ENCODE measurements around the gene HMMR. TPM values are rescaled to one million over a fixed set of nuclear protein-coding genes. Genes with fewer than 3 reads are reported as not detected.

Gene HMMR
- total and polyA plus RNA-seq, 9 of the 15 experiments (the other 6 are each of a cell fraction or from before 2014, with no cell fraction given): 74.9 to 133 (median 90.8) TPM

- H3K4me2 ChIP-seq (ENCODE audit: insufficient read depth, low read length): peak overlapping the region; percentile 88
- in situ Hi-C loops (cut with MboI): loop anchor here (25.0 kb wide), 1 partner anchor 860 kb away; no protein-coding TSS in a partner anchor
- peaks cover 38% of the 10 kb centered on the region for H3K79me2 ChIP-seq (ENCODE audit: control insufficient read depth, insufficient read depth, low read length)
- no peaks in the 10 kb centered on the region for H3K9me1 ChIP-seq (ENCODE audit: control insufficient read depth, insufficient read depth, low read length)
- peak overlapping the region; percentile 91 for H2AFZ ChIP-seq (ENCODE audit: low read depth, low read length)
- TF ChIP-seq HNRNPH1 (optimal IDR thresholded peaks at IDR 0.05; ENCODE audit: low read depth, low read length): no peak
- no peak for TF ChIP-seq CXXC5 (CRISPR knock-in tag; IDR thresholded peaks at IDR 0.05)
- 0 out of 2 replicates have a peak, but pooled peaks have one; percentile 29 for TF ChIP-seq CEBPG (CRISPR knock-in tag; IDR thresholded peaks at IDR 0.05)
- TF ChIP-seq CEBPG (tag; conservative IDR thresholded peaks at IDR 0.05 in 1 of 2, IDR thresholded peaks at IDR 0.05 in 1 of 2): no peak
- TF ChIP-seq RAD21 (CRISPR knock-in tag; conservative IDR thresholded peaks at IDR 0.05 in 1 of 2, IDR thresholded peaks at IDR 0.05 in 1 of 2): no peak
- no peak for TF ChIP-seq RBM22 (IDR thresholded peaks at IDR 0.05; ENCODE audit: low read depth, low read length, poor library complexity, severe bottlenecking)
- TF ChIP-seq FIP1L1 (IDR thresholded peaks at IDR 0.05; ENCODE audit: low read depth, low read length, poor library complexity, severe bottlenecking): no peak
- TF ChIP-seq BRD4 (IDR thresholded peaks at IDR 0.05): peak; percentile 46; the same call in 1 of the 2 replicates
- 0 out of 2 replicates have a peak, but pooled peaks have one; percentile 7 for TF ChIP-seq ZKSCAN8 (CRISPR knock-in tag; IDR thresholded peaks at IDR 0.05)
- no peak for TF ChIP-seq NEUROD1 (IDR thresholded peaks at IDR 0.05; ENCODE audit: borderline replicate concordance, low read depth, low read length, partially characterized antibody)
- peak overlapping the region in 1 of 2 experiments; percentile 85; a peak in 2 of 4 replicates for H3K9ac ChIP-seq (ENCODE audit: insufficient read depth in 1 of 2, low read depth in 2 of 2, low read length in 2 of 2)
- no TSS peak for BruUV-seq (replicated peaks)
- peak overlapping the region; percentile 87 for H3K27ac ChIP-seq (ENCODE audit: extremely low read depth, low read depth, low read length)
- H3K9me3 ChIP-seq (replicated peaks; ENCODE audit: control insufficient read depth, insufficient read depth, low read depth, low read length): no peaks in the 10 kb centered on the region
- ATAC-seq (no peak), DNase-seq (ENCODE audit: extremely low read depth in 1 of 4, low spot score in 3 of 4) (peak in 2 of 4 experiments; percentile 7 to 21), FAIRE-seq (no peak)
- H3K36me3 ChIP-seq (ENCODE audit: control insufficient read depth, insufficient read depth, low read length): no peaks in the 10 kb centered on the region
- 29% methylated on average over 8 of the region's 8 CpGs for WGBS (ENCODE audit: insufficient coverage, low coverage, missing lambda C conversion rate)
- intact Hi-C loops (cut with micrococcal nuclease): no loop called here
- ChIA-PET POLR2A (interaction anchor here (0.5 to 4.7 kb wide), 7 partner anchors 8 to 65 kb away, joined by 3 to 44 read pairs (median 4); partner anchors contain the start of genes CCNG1, HMMR and NUDCD2), CTCF (ENCODE audit: low intra/inter-chr PET ratio) (no interaction called here)
- H3K27me3 ChIP-seq (ENCODE audit: control insufficient read depth in 2 of 2, insufficient read depth in 2 of 2, low read length in 2 of 2): no peaks in the 10 kb centered on the region
- H3K4me1 ChIP-seq (replicated peaks in 1 of 2; ENCODE audit: control insufficient read depth in 2 of 2, insufficient read depth in 2 of 2, low read length in 2 of 2): peaks cover 0 to 5% of the 10 kb centered on the region in 2 experiments; a peak in 2 of 5 replicates
- 0 out of 2 replicates have a peak, but pooled peaks cover 3% of the 10 kb centered on the region for H4K20me1 ChIP-seq (replicated peaks; ENCODE audit: control insufficient read depth, insufficient read depth, low read length)
- peak overlapping the region; percentile 65; the same call in 1 of the 2 replicates for H3K4me3 ChIP-seq
These were observed 42.1 kb downstream of the HMMR start for GRCh38 chr5:163502521-163502920.

All from K562 (cell line).